Hematopoietic multipotent progenitor cell (in vitro differentiated cells): Measurements from ENCODE around the gene COL18A1. TPM values are rescaled to one million over a fixed set of nuclear protein-coding genes. Genes with fewer than 3 reads are reported as not detected.
"Not testable (repeated sequence)": the region's sequence is repeated elsewhere in the genome, so short reads cannot be mapped to it uniquely, and the experiment has no call there.

Experiments
- DNase-seq, 3 donors: peaks; one replicate each; pipeline ENCODE4 v3.0.0-alpha.2; 2011 to 2015; ENCODE audit warnings: low read depth in 2 of 3, low spot score in 2 of 3
- total RNA-seq: library from RNA; depleted of rRNA; stranded (reverse); fragments of >200 nt; gene quantifications from one replicate; pipeline ENCODE4 v1.2.3, GENCODE V29; 2012

Gene COL18A1
- total RNA-seq, 1 donor, result 12.9 TPM

DNA sequence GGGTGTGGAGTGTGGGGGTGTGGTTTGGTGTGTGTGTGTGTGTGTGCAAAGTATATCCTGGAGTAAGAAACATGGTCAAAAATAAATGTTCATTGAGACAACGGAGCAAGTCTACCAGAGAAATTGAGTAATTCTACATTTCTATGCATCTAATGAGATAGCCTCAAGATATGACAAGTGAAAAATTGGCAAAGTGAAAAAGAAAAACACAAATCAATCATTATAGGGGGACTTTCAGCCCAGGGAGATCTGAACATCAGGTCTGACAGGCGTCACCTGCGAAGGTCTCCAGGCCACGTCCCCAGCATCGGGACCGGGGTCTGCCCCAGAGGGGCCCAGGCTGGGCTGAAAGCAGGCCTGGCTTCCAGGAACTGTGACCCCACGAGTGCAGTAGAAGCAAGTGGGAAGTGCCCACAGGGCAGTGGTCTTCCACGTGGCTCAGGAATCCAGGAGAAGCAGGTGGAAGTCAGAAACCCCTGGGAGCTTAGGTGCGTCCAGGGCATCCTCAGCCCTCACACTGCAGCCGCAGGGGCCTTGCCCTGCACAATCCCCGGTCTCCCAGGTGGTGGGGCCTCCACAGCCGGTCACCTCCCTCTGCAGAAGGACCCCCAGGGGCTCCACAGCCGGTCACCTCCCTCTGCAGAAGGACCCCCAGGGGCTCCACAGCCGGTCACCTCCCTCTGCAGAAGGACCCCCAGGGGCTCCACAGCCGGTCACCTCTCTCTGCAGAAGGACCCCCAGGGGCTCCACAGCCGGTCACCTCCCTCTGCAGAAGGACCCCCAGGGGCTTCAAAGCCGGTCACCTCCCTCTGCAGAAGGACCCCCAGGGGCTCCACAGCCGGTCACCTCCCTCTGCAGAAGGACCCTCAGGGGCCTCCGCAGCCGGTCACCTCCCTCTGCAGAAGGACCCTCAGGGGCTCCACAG is 96.4 kb downstream of the COL18A1 start:
- DNase-seq, result not testable (repeated sequence)

GRCh38 chr21:45502006-45502345 is 97.0 kb downstream of the COL18A1 start:
- no peak for DNase-seq

- no peak for DNase-seq
Observed at GRCh38 chr21:45502600-45502999, 97.6 kb downstream of the COL18A1 start.

- DNase-seq, result not testable (repeated sequence)
Observed at GRCh38 chr21:45503226-45503625, 98.3 kb downstream of the COL18A1 start.

DNA sequence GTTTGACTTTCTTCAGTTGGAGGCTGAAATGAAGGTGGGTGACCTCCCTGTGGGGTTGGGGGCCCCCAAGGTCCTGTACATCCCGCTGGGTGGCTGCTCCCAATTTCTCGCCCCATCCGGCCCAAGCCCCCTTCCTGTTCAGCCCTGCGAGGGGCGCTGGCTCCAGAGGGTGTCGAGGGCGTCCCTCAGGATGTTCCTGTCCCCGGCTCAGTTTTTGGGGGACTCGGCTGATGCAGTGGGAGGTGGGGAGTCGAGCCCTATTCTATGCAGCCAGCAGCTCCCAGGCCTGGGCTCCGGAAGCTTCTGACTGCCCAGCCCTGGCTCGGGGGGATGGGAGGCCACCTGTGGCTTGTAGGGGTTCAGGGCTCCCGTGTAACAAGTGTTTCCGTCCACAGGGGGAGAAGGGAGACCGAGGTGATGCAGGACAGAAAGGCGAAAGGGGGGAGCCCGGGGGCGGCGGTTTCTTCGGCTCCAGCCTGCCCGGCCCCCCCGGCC is 99.1 kb downstream of the COL18A1 start:
- no peak for DNase-seq

DNA sequence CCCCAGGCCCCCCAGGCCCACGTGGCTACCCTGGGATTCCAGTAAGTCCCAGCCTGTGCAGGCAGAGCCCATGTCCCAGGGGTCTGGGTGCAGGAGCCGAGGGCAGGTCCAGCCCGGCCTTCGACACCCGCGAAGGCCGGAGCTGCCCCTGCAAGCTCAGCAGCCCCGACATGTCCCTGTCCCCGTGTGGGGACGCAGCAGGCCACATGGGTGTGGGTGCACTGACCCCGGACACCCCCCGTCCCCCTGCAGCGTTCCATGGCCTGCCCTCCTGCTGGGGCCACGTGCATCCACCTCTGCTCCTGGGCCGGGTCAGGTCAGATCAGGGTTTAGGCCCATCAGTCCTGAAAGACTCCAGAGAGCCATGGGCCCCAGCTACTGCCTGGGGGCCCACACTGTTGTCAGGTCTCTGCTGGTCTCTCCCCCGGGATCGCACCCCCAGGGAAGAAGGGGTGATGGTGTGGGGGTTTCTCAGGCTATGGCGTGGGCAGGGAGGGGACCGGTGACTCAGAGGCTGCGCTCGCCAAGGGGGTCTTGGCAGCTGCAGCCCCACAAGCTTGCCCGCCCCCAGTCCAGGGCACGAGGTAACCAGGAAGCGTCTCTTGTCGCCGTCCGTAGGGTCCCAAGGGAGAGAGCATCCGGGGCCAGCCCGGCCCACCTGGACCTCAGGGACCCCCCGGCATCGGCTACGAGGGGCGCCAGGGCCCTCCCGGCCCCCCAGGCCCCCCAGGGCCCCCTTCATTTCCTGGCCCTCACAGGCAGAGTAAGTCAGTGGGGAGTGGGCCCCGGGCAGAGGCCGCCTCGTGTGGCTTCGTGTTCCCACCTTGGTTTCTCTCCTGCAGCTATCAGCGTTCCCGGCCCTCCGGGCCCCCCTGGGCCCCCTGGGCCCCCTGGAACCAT is 99.8 kb downstream of the COL18A1 start:
- DNase-seq, result no peak

DNA sequence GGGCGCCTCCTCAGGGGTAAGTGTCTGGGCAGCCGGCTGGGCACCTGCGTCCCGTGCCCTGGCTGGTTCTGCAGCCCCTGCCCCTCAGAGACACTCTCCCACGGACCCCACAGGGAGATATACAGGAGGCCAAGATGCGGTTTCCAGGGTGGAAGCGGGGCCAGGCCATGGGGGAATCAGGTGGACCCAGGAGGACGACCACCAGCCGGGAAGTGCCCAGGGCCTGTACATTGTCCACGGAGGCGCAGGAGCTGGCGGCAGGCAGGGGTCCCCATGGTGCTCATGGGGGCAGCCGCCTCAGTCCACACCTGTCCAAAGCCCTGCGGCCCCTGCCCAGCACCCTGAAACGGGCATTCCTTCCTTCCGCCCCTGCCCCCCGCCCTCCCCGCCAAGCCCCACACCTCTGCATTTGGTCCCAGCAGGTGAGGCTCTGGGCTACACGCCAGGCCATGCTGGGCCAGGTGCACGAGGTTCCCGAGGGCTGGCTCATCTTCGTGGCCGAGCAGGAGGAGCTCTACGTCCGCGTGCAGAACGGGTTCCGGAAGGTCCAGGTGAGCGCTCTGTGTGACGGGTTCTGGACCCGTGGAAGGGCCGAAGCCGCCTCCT is 100.6 kb downstream of the COL18A1 start:
- no peak for DNase-seq

DNA sequence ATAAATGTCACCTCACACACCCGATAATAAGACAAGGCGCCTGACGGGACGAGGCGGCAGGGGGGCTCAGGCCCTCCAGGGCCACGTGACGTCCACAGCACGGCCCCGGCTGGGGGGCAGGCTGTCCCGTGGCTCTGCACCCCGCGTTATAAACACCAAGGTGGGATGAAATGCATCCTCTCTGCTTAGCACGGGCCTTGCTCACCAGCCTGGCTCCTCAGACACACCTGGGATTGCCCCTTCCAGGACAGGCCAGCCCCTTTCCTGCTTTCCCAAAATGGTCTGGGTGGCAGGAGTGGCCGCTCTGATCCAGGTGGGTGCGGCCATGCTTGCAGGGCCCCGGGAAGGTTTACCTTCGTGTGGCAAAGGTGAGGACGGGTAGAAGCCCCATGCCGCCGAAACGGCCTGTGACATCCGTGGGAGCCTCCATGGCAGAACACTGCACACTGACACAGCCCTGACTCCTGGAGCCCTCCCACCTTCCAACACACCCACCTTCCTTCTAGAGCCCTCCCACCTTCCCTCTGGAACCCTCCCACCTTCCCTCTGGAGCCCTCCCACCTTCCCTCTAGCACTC is 101.4 kb downstream of the COL18A1 start:
- no peak for DNase-seq

GRCh38 chr21:45506836-45507522 is 102.0 kb downstream of the COL18A1 start:
- no peak for DNase-seq

- no peak for DNase-seq
Observed at GRCh38 chr21:45507523-45507875, 102.5 kb downstream of the COL18A1 start.

GRCh38 chr21:45507888-45508508 is 103.0 kb downstream of the COL18A1 start:
- DNase-seq, result no peak

DNA sequence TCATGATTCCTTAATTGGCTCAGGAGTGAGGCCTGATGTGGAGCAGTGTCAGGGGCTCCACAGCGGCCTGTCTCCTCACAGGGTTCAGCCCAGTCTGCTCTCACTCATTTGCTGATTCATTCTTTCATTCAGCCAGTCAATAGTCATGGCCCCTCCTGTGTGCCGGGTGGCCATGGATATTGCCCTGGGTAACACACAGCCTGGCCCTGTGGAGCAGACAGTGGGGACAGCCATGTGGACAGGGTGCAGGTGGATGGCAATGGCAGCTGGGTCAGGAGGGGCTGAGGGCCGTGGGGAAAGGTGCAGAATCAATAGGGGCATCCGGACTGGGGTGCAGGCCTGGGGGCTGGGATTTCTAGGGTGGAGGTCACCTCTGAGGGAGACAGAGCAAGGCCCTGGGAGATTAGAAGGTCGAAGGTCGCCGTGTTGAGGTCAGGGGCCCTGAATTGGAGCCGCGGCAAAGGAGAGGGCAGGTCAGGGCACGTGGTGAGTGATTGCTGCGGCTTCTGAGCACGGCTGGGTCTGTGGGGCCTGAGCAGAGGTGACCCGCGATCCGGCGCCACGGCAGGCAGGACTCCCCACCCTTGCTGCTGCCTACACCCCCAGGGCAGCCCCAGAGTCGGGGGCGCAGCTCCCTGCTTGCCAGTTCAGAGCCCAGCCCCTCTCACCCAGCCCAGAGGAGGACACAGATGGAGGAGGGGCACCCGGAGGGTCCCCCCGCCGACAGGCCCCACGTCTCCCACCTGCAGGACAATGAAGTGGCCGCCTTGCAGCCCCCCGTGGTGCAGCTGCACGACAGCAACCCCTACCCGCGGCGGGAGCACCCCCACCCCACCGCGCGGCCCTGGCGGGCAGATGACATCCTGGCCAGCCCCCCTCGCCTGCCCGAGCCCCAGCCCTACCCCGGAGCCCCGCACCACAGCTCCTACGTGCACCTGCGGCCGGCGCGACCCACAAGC is 103.9 kb downstream of the COL18A1 start:
- DNase-seq, result no peak

DNA sequence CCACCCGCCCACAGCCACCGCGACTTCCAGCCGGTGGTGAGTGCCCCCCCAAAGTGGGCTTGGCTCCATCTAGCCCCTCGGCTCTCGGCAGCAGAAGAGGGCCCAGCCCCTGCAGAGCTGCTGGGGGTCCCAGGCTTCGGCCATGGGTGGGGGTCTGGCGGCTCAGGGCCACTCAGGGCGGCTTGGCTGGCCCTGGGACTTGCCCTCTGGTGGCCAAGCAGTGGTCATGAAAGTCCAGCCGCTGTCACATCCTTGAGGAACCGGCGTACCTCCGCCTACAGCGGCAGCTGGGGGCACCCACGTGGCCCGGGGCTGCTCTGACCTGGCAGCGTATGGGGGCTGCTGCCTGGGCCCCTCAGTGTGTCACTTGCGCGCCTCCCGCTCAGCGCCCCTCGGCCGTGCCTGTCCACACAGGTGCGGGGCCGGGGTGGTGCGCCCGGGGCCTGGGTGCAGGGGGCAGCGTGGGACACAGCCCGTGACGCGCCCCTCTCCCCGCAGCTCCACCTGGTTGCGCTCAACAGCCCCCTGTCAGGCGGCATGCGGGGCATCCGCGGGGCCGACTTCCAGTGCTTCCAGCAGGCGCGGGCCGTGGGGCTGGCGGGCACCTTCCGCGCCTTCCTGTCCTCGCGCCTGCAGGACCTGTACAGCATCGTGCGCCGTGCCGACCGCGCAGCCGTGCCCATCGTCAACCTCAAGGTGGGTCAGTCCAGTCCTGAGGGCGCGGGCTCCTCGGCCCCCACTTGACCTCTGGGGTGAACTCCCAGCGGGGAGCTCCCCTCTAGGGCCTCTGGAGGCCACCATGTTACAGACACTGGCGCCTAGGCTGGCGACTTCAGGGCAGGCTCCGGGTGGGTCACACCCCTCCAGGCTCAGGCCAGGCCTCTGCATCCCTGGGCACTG is 104.9 kb downstream of the COL18A1 start:
- DNase-seq, result no peak

DNA sequence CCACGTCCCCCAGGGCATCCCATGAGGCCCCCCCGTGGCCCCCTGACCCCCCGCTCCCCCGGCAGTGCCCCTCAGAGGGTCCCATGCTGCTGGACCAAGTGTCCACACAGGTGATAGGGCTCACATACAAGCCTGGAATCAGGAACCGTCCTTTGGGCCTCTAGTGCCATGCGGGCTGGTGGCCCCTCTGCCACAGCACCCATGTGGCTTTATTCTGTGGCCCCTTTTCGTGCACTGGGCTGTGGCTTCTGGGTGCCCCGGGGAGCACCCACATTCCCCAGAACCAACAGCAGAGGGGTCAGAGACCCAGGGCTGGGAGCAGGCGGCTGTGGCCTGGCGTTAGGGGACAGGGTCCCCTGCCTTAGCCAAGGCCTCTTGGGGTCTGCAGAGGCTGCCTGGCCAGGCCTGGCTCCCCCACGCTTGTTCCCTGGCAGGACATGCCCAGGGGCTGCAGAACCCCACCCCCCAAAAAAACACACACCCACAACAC is 105.5 kb downstream of the COL18A1 start:
- no peak for DNase-seq

- no peak for DNase-seq
Observed at GRCh38 chr21:45511007-45511406, 106.0 kb downstream of the COL18A1 start.

DNA sequence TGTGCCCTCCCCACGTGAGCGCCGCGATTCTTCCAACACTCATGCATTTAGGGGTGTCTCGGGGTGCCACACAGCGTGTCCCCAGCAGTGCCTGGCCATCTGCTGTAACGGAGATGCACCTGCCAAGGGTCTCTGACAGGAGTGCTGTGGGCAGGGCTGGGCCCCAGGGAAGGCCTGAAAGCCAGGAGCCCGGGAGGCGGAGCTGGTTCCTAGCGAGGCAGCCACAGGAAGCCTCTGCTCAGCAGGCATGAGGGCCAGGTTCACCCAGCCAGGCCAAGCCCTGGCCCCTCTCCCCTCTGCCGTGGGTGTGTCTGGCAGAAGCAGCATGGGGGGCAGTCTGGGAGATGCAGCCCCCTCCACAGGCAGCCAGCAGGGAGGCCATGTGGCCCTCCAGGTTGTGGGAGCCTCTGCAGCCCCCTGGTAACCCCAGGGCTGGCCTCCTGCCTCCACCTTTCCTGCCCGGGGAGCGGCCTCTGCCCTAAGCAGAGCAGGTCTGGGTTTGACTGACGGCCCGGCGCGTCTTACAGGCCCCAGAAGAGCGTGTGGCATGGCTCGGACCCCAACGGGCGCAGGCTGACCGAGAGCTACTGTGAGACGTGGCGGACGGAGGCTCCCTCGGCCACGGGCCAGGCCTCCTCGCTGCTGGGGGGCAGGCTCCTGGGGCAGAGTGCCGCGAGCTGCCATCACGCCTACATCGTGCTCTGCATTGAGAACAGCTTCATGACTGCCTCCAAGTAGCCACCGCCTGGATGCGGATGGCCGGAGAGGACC is 106.9 kb downstream of the COL18A1 start:
- no peak for DNase-seq

DNA sequence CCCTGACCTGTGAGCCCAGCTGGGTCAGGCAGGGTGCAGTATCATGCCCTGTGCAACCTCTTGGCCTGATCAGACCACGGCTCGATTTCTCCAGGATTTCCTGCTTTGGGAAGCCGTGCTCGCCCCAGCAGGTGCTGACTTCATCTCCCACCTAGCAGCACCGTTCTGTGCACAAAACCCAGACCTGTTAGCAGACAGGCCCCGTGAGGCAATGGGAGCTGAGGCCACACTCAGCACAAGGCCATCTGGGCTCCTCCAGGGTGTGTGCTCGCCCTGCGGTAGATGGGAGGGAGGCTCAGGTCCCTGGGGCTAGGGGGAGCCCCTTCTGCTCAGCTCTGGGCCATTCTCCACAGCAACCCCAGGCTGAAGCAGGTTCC is 107.6 kb downstream of the COL18A1 start:
- DNase-seq, result no peak
